GM23248 (cell line): ENCODE measurements around the gene HSPA1L.

Source experiments
- EZH2 ChIP-seq: fragments of 200-600 bp; sonication (generic); IDR thresholded peaks from 2 replicates; pipeline ENCODE4 v1.6.1; 2018; ENCODE audit warnings: antibody characterized with exemption, mild to moderate bottlenecking; ENCODE audit not compliant: insufficient read depth, poor library complexity, severe bottlenecking
- EZH2phosphoT487 ChIP-seq: fragments of 200-600 bp; sonication (generic); IDR thresholded peaks from 2 replicates; pipeline ENCODE4 v1.6.1; 2018; ENCODE audit warnings: antibody characterized with exemption, moderate library complexity, mild to moderate bottlenecking, low read depth; ENCODE audit not compliant: insufficient read depth

DNA sequence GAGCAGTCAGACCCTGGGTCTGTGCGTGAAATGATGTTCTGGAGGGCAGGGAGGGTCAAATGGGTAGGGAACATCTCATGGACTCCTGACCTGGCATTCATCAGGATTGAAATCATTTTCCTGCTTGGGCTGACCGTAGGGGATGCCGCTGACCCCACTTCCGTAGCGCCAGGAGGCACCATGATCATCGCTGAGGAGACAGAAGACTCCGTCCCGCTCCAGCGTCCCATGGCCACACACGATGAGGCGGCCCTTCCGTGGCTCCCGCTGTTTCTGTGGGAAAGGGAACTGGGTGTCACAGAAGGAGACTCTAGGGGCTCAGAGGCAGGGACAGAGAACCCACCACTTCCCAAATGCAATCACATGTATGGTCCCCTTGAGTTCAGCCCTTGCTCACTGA, 45.3 kb upstream of the HSPA1L start:
- TF ChIP-seq EZH2, result no peak
- no peak for TF ChIP-seq EZH2phosphoT487
